Measurements from ENCODE around the gene ZNF74.

GRCh38 chr22:20391222-20391621, 2.7 kb upstream of the ZNF74 start:
- TF ChIP-seq CTCF (IDR thresholded peaks at IDR 0.05) (no peak), POLR2A (IDR thresholded peaks at IDR 0.05) (no peak)
